ENCODE measurements around the gene ADAMTS12. TPM values are rescaled to one million over a fixed set of nuclear protein-coding genes. Genes with fewer than 3 reads are reported as not detected.

ADAMTS12 gene
- total RNA-seq, 1 experiment from 2014 or later = 0.15 TPM

GRCh38 chr5:33931136-33931535 lies 39.3 kb upstream of the ADAMTS12 start:
- Histone ChIP-seq H3K27me3 (ENCODE audit: control insufficient read depth, insufficient read depth, low read length) (peaks cover 9% of the 10 kb centered on the region), H3K4me1 (ENCODE audit: control insufficient read depth, insufficient read depth, low read length) (no peaks in the 10 kb centered on the region), H3K4me3 (ENCODE audit: low read depth in 2 of 2, low read length in 2 of 2) (no peak overlapping the region), H3K9me3 (ENCODE audit: control insufficient read depth, insufficient read depth, low read depth, low read length) (no peaks in the 10 kb centered on the region), H3K36me3 (ENCODE audit: control insufficient read depth, insufficient read depth, low read length) (no peaks in the 10 kb centered on the region), H3K27ac (ENCODE audit: low read length) (no peak overlapping the region)
- DNase-seq (ENCODE audit: low read depth, low spot score) (no peak), ATAC-seq (no peak)
- intact Hi-C loops (cut with micrococcal nuclease; ENCODE audit: unreplicated experiment) = loop anchor here (5.0 to 10.0 kb wide), 3 partner anchors 346 to 494 kb away; no protein-coding TSS in a partner anchor
- ChIA-PET CTCF (no interaction called here), POLR2A (no interaction called here)
- in situ Hi-C loops (cut with HindIII; ENCODE audit: low pct_unique_long_range_greater_than_20kb, low sequenced_read_pairs) = no loop called here
- BruUV-seq (replicated peaks) = no TSS peak
- TF ChIP-seq REST (IDR thresholded peaks at IDR 0.05; ENCODE audit: insufficient read depth in 1 of 2, low read depth in 2 of 2, low read length in 1 of 2) = no peak
- TF ChIP-seq, protein P1, sequence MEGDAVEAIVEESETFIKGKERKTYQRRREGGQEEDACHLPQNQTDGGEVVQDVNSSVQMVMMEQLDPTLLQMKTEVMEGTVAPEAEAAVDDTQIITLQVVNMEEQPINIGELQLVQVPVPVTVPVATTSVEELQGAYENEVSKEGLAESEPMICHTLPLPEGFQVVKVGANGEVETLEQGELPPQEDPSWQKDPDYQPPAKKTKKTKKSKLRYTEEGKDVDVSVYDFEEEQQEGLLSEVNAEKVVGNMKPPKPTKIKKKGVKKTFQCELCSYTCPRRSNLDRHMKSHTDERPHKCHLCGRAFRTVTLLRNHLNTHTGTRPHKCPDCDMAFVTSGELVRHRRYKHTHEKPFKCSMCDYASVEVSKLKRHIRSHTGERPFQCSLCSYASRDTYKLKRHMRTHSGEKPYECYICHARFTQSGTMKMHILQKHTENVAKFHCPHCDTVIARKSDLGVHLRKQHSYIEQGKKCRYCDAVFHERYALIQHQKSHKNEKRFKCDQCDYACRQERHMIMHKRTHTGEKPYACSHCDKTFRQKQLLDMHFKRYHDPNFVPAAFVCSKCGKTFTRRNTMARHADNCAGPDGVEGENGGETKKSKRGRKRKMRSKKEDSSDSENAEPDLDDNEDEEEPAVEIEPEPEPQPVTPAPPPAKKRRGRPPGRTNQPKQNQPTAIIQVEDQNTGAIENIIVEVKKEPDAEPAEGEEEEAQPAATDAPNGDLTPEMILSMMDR (IDR thresholded peaks at IDR 0.05) = no peak
- no peak for TF ChIP-seq POLR2AphosphoS5 (IDR thresholded peaks at IDR 0.05; ENCODE audit: low read depth, low read length)
- no peak for TF ChIP-seq TCF7L2 (IDR thresholded peaks at IDR 0.05; ENCODE audit: low read depth, low read length)
- no peak for TF ChIP-seq SIN3A (IDR thresholded peaks at IDR 0.05; ENCODE audit: borderline replicate concordance, insufficient read depth, low read depth, low read length)

DNA sequence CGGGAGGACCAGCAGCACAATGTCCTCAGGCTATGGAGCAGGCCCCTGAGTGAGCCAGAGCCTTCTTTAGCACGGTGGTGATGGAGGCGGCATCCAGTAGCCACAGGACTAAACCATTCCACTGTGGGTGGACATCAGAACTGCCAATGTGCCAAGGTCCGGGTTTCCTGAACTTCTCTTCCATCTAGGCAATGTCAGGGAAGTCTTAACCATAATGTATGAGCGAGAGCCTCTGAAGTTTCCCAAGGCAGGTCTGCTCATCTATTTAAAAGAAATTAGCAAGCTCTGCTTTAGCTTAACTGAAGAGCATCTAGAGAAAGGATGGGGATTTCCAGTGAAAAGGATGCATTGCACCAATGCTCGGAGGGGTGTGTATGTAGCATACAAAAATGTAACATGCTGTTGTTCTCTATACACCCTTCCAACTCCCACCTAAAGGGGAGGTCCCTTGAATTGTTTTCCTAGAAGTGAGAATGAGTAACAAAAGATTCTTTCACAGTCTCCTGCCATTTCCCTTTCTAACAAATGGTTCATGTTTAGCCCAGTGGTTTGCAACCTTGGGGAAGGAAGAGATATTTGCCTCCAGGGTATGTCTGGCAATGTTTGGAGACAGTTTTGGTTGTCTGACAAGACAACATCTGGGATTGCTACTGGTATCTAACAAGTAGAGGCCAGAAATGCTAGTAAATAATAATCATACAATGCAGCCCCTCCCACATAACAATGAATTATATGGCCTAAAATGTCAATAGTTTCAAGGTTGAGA lies 38.3 kb upstream of the ADAMTS12 start:
- no peak for ATAC-seq
- Histone ChIP-seq H3K27ac (ENCODE audit: low read length) (no peak overlapping the region), H3K27me3 (ENCODE audit: control insufficient read depth, insufficient read depth, low read length) (peaks cover 3% of the 10 kb centered on the region), H3K36me3 (ENCODE audit: control insufficient read depth, insufficient read depth, low read length) (no peaks in the 10 kb centered on the region), H3K9me3 (ENCODE audit: control insufficient read depth, insufficient read depth, low read depth, low read length) (no peaks in the 10 kb centered on the region), H3K4me3 (ENCODE audit: low read depth in 2 of 2, low read length in 2 of 2) (no peak overlapping the region), H3K4me1 (ENCODE audit: control insufficient read depth, insufficient read depth, low read length) (no peaks in the 10 kb centered on the region)
- POLR2A ChIA-PET = no interaction called here
- CTCF ChIA-PET = no interaction called here
- no peak for DNase-seq (ENCODE audit: low read depth, low spot score)
- TF ChIP-seq TCF7L2 (IDR thresholded peaks at IDR 0.05; ENCODE audit: low read depth, low read length) (no peak), SIN3A (IDR thresholded peaks at IDR 0.05; ENCODE audit: borderline replicate concordance, insufficient read depth, low read depth, low read length) (no peak), REST (IDR thresholded peaks at IDR 0.05; ENCODE audit: insufficient read depth in 1 of 2, low read depth in 2 of 2, low read length in 1 of 2) (no peak), POLR2AphosphoS5 (IDR thresholded peaks at IDR 0.05; ENCODE audit: low read depth, low read length) (no peak)
- TF ChIP-seq, protein P1 (IDR thresholded peaks at IDR 0.05) = no peak
- BruUV-seq (replicated peaks) = no TSS peak
- intact Hi-C loops (cut with micrococcal nuclease; ENCODE audit: unreplicated experiment) = loop anchor here (5.0 to 10.0 kb wide), 3 partner anchors 345 to 493 kb away; no protein-coding TSS in a partner anchor
- in situ Hi-C loops (cut with HindIII; ENCODE audit: low pct_unique_long_range_greater_than_20kb, low sequenced_read_pairs) = no loop called here
